HG02973 (cell line): Measurements from ENCODE around the gene SH3BP5L.
"Not testable (repeated sequence)": the region's sequence is repeated elsewhere in the genome, so short reads cannot be mapped to it uniquely, and the experiment has no call there.

Experiments used
- ATAC-seq: cut with Tn5 transposase; IDR thresholded peaks from one replicate; pipeline ENCODE4 v1.9.1; 2021; ENCODE audit warnings: moderate library complexity; ENCODE audit not compliant: unreplicated experiment

The SH3BP5L gene

DNA sequence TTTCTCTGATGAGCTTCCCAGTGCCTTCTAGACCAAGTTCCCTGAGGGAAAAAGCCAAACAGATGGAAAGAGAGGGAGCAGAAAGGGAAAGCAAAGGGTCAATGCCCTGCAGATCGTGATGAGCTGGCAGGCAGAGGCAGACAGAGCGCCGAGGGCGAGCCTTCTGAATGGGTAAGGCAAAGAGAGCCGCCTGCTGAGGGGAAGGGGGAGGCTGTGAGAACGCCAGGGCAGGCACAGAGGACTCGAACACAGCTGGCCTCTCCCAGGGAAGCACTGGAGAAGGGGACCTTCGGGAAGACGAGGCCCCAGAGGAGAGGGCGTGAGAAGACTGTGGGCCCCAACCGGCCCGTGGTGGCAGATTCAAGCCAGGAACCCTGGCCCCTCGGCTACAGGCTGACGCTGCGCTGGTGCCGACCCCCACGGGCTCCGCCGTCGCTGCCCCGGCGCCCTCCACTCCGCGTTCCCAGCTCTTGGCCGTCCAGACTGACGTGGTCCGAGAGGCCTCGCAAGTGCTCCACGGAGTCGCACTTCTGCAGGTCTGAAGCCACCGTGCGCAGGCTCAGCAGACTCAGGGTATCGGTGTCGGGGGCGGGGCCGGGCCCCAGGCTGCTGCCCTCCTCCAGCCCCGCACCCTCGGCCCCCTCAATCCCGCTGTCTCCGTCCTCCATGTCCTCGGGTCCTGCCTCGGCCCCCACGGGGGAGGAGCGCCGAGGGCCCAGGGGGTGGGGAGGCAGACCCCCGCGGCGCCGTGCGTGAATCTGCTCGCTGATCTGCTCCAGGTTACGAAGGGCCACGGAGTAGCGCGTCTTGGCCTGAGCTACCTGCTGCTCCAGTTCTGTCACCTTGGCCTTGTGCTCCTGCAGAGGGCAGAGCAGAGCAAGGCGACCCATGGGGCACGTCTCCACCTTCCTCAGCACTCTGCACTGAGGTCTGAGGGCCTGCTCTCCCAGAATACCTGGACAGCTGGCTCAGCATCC, 13.9 kb downstream of the SH3BP5L start:
- no peak for ATAC-seq

GRCh38 chr1:248810727-248811513, 14.8 kb downstream of the SH3BP5L start:
- ATAC-seq, result no peak

GRCh38 chr1:248810000-248810726, 15.6 kb downstream of the SH3BP5L start:
- ATAC-seq, result no peak

GRCh38 chr1:248808876-248809275, 16.8 kb downstream of the SH3BP5L start:
- no peak for ATAC-seq

- ATAC-seq, result peak; percentile 45
Measured at GRCh38 chr1:248807067-248807737, 18.5 kb downstream of the SH3BP5L start.

DNA sequence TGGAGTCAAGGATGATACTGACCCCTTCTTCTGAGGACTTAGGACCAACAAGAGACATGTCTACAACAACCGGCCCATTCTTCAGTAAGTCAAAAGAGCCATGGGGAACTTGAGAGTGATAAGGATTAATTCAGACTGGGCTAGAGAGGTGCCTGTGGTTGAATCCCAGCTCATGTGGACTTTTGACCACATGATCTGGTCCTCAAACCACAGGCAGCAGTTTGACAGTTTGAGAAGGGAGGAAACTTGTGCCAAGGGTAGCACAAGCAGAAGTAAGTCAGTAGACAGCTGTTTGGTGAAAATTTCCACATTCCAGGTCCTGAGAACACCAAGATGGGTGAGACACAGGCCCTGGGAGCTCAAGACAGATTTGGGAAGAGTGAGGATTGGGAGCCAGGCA, 19.8 kb downstream of the SH3BP5L start:
- no peak for ATAC-seq

GRCh38 chr1:248804771-248805681, 20.7 kb downstream of the SH3BP5L start:
- peak; percentile 87 for ATAC-seq

GRCh38 chr1:248803501-248803900, 22.2 kb downstream of the SH3BP5L start:
- ATAC-seq, result not testable (repeated sequence)

DNA sequence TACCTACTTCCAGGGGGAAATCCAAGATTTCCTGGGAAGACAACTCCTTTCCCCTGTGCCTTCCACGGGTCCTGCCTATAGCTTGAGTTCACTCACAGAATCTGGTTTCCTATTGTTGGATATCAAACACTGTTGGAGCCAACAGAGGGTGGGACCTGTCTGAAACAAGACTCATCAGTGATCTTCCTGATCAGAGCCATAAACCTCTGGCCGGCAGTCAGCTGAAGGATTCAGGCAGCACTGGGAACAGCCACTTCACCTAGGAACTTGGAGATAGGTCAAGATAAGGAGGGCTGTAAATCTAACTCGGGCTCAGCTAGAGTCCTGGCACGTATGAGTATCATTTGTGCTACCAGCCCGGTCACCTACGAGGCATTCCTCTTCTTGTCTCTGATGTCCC, 23.3 kb downstream of the SH3BP5L start:
- ATAC-seq, result no peak

DNA sequence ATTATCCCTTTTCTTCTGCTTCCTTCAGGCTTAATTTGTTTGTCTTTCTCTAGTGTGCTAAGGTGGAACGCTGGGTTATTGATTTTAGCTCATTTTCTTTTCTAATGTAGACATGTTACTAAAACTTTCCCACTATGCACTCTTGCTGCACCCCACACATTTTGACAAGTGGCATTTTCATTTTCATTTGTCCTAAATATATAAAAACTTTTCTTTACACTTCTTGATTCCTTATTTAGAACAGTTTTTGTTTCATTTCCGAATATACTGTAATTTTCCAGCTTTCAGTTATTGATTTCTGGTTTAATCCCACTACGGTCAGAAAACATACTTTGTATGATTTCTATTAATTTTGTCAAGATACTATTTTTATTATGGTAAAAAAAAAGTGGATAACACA, 25.3 kb downstream of the SH3BP5L start:
- no peak for ATAC-seq

GRCh38 chr1:248798791-248799190, 26.9 kb downstream of the SH3BP5L start:
- no peak for ATAC-seq

DNA sequence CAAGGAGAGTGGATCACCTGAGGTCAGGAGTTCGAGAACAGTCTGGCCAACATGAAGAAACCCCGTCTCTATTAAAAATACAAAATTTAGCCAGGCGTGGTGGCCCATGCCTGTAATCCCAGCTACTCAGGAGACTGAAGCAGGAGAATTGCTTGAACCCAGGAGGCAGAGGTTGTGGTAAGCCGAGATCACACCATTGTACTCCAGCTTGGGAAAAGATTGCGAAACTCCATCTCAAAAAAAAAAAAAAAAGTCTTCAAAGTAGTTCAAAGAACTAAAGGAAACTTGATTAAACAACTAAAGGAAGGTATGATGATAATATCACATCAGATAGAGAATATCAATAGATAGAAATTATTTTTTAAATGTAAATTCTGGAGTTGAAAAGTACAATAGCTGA, 31.1 kb downstream of the SH3BP5L start:
- not testable (repeated sequence) for ATAC-seq

GRCh38 chr1:248793592-248793991, 32.1 kb downstream of the SH3BP5L start:
- ATAC-seq, result peak; percentile 95

DNA sequence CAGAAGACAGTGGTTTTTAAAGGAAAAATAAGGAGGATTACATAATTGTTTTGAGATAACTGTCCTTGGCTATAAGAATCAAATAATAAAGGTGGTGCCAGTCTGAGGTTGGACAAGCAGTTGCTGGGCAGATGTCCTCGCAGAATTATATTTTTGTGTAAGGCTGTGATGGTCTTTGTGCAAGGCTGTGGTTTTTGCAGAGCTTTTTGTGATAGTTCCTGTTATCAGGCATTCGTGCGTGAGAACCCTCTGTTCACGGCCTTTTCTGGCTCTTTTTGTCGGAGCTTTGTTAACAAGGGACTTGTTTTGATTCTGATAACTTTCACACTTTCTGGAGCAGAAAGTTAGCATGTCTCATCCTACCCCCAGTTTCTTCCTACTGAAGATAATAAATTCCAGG, 33.4 kb downstream of the SH3BP5L start:
- peak; percentile 38 for ATAC-seq

DNA sequence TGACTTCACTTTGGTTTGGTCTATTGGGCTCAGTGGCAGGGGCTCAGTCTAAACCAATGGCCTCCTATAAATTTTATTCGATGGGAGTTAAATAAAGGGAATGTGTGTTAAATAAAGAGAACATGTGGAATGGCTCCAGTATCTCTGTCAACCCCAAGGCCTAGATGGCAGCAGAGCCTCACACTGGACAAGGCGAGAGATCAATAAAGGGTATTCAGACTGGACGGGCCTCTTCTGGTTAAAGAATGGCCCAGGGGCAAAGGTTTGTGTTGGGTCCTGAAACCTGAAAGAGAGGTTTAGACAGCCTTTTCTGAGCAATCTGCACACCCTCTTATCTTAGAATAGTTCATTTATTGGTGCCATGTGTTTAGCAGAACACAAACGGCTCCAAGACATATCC, 34.7 kb downstream of the SH3BP5L start:
- no peak for ATAC-seq

DNA sequence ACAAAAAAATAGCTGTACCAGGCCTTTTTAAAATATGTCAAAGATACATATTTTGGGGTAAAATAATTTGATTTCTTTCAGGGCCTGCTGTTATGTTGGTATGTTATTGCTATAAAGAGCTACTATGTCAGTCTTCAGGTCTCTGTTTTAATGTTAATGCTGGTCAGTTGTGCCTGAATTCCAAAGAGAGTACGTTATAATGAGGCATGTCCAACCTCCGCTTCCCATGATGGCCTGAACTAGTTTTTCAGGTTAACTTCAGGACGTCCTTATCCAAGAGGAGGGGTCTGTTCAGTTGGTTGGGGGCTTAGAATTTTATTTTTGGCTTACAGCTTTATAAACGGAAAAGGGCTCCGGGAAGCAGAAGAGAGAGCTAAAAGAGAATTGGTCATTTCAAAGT, 35.3 kb downstream of the SH3BP5L start:
- ATAC-seq, result no peak

DNA sequence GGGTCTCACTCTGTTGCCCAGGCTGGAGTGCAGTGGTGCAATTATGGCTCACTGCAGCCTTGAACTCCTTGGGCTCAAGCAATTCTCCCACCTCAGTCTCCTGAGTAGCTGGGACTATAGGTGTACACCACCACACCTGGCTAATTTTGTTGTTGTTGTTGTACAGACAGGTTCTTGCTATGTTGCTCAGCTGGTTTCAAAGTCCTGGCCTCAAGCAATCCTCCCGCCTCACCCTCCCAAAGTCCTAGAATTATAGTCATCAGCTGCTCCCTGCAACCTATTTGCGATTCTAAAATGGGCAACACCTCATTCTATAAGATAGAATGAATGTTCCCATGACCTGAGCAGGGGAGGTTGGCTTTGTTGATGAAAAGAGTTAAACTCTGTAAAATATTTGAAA, 36.4 kb downstream of the SH3BP5L start:
- ATAC-seq, result not testable (repeated sequence)

DNA sequence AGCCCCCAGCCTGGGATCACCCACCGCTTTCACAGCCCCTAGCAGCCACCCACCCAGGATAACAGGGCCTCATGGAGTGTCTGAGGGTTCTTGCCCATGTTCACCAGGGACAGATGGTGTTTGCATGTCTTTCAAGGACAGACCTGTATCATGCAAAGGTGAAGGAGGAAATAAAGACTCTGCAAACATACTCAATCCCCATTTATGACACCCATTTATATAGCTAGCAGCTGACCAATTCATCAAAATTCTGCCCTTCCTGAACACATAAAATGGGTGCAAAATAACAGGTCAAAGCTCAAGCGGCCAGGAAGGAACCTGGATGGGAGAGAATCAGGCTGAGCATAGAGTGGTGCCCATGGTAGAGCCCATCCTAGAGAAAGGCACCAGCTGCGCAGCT, 37.4 kb downstream of the SH3BP5L start:
- no peak for ATAC-seq

- ATAC-seq, result no peak
Measured at GRCh38 chr1:248787430-248787829, 38.3 kb downstream of the SH3BP5L start.

GRCh38 chr1:248786156-248786555, 39.6 kb downstream of the SH3BP5L start:
- ATAC-seq, result peak; percentile 66
